Mucosa of descending colon (tissue), 3 donors: ENCODE measurements around the gene AGFG2. TPM values are rescaled to one million over a fixed set of nuclear protein-coding genes. Genes with fewer than 3 reads are reported as not detected.

Experiments used
- ATAC-seq: fragments of 200-7000 bp; cut with Tn5 transposase; one replicate; pipeline ENCODE4 v1.9.1; 2020; ENCODE audit warnings: mild to moderate bottlenecking, moderate library complexity
- DNase-seq, 3 donors: peaks; one replicate each; pipeline ENCODE4 v3.0.0-alpha.2; 2020
- H3K36me3 ChIP-seq: fragments of 200-600 bp; one replicate; pipeline ENCODE4 v1.8.0; 2021; ENCODE audit warnings: low read depth, mild to moderate bottlenecking
- H3K4me1 ChIP-seq: fragments of 200-600 bp; one replicate; pipeline ENCODE4 v1.8.0; 2021; ENCODE audit warnings: low read depth, mild to moderate bottlenecking
- H3K4me3 ChIP-seq: fragments of 200-600 bp; one replicate; pipeline ENCODE4 v1.8.0; 2021; ENCODE audit warnings: mild to moderate bottlenecking
- H3K9me3 ChIP-seq: fragments of 200-600 bp; one replicate; pipeline ENCODE4 v1.8.0; 2021; ENCODE audit warnings: mild to moderate bottlenecking
- intact Hi-C, 2 donors: fragments of 100-400 bp; cut with DNase I in 1 of 2; cut with micrococcal nuclease in 1 of 2; formaldehyde crosslinking; loops; one replicate each; pipeline versions ENCODE4 v1.11.0 to v1.11.1; 2022; cut with DNase I, micrococcal nuclease
- total RNA-seq, 3 donors: library from RNA; stranded (reverse); fragmentation: NEBNext Ultra II Directional in 2 of 3; extraction: Animal tissue kit (Norgen Biotek cat#: 25700) in 2 of 3; gene quantifications; one replicate each; pipeline versions ENCODE4 v1.2.1 to v1.2.4, GENCODE V29; 2021 to 2023
- TF ChIP-seq, protein P1 (sequence below): fragments of 200-600 bp; IDR thresholded peaks from one replicate; pipeline ENCODE4 v1.8.0; 2022; ENCODE audit warnings: antibody characterized with exemption, mild to moderate bottlenecking
- donor health status: DM: no; HTN: no; CAD: no; lungs with moderate emphysema.
- donor health status: DM: no; HTN: no; CAD: no.
- donor health status: DM: no; HTN: yes; CAD: no.

AGFG2 gene
- total RNA-seq, 3 donors from 2014 or later, result 56.5 to 113 (median 58.1) TPM

DNA sequence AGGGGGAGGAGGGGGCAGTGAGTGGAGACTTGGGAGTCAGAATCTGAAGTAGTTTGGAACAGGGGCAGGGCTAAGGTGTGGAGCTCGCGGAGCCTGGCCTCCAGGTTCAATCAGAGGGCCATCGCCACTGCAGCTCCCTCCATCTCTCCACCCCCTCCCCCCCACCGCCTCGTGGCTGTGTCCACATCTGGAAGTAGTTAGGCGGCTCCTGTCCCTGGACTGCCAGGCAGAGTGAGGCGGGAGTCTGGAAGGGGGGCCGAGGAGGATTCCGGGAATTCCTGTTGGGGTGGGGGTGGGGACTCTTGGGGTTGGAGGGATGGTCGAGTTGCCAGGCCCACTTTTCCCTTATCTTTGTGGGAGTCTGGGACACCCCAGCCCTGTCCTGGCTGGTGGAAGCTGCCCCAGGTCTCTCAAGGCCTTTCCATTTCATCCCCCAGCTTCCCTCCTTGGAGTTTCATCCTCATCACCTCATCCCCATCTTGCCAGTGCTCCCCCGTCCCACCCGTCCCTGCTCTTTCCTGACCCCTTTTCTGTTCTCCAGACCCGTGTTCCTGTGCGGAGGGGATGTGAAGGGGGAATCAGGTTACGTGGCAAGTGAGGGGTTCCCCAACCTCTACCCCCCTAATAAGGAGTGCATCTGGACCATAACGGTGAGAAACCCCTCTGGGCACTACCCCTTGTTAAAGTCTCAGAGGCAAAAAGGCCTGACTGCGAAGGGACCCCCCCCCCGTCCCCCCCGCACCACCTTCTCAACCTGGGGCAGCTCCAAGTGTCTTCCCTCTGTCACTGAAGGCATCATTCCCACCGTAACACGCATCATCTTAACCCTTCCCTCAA, 64.1 kb downstream of the AGFG2 start:
- peaks cover 19% of the 10 kb centered on the region for H3K4me1 ChIP-seq
- H3K4me3 ChIP-seq, result no peak overlapping the region
- peak in 2 of 3 donors; percentile 62 to 78 for DNase-seq
- TF ChIP-seq, protein P1, sequence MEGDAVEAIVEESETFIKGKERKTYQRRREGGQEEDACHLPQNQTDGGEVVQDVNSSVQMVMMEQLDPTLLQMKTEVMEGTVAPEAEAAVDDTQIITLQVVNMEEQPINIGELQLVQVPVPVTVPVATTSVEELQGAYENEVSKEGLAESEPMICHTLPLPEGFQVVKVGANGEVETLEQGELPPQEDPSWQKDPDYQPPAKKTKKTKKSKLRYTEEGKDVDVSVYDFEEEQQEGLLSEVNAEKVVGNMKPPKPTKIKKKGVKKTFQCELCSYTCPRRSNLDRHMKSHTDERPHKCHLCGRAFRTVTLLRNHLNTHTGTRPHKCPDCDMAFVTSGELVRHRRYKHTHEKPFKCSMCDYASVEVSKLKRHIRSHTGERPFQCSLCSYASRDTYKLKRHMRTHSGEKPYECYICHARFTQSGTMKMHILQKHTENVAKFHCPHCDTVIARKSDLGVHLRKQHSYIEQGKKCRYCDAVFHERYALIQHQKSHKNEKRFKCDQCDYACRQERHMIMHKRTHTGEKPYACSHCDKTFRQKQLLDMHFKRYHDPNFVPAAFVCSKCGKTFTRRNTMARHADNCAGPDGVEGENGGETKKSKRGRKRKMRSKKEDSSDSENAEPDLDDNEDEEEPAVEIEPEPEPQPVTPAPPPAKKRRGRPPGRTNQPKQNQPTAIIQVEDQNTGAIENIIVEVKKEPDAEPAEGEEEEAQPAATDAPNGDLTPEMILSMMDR, result no peak
- no peaks in the 10 kb centered on the region for H3K36me3 ChIP-seq
- intact Hi-C loops, result no loop called here
- no peak for ATAC-seq
- H3K9me3 ChIP-seq, result no peaks in the 10 kb centered on the region

DNA sequence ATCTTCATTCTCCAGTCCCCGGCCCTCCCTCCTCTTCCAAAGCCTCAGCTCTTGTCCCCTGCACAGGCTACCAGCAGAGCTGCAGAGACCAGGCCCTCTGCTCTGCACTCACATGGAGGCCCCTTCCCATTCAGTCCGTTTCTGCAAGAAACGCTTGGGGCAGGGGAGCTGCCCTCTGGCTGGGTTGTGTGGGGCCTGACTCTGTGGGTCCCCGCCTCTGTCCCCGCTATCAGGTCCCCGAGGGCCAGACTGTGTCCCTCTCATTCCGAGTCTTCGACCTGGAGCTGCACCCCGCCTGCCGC, 64.7 kb downstream of the AGFG2 start:
- peaks cover 19% of the 10 kb centered on the region for H3K4me1 ChIP-seq
- DNase-seq (no peak), ATAC-seq (no peak)
- no peaks in the 10 kb centered on the region for H3K9me3 ChIP-seq
- H3K36me3 ChIP-seq, result no peaks in the 10 kb centered on the region
- TF ChIP-seq, protein P1, result no peak
- intact Hi-C loops, result no loop called here
- H3K4me3 ChIP-seq, result peak overlapping the region; percentile 32

DNA sequence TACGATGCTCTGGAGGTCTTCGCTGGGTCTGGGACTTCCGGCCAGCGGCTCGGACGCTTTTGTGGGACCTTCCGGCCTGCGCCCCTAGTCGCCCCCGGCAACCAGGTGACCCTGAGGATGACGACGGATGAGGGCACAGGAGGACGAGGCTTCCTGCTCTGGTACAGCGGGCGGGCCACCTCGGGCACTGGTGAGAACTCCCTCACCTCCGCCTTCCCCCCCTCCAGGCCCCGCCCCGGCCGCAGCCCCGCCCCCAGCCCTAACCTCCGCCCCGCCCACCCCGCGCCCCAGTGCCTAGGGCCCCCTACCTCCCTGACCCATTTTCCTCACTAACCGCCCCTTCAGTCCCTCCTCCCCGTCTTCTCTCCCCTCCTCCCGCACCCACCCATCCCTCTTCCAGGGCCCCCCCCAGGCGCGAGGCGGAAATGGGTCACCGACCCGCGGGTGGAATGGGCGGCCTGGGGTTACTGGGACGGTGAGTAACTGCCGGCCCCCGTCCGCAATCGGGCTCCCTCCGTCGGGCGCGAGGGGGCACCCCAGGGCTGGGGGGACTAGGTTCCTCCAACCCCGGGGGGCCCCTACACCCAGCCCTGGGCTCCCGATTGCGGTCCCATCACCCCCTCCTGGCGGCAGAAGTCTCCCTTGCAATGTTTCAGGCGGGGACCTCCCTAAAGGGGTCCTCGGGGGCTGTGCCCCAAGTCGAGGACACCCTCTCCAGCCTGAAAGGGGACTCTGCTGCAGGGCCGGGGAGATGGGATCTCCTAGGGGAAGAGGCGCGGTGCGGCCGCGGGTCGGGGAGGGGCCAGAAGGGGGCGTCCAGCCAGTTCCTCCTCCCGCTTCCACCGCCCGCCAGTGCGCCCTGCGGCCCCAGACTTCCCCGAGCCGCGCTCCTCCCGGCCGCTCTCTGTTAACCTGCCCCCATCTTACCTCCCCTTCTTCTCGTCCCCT, 65.3 kb downstream of the AGFG2 start:
- DNase-seq (peak; percentile 75 to 92 (median 84)), ATAC-seq (peak; percentile 81)
- H3K4me3 ChIP-seq, result peak overlapping the region; percentile 32
- H3K9me3 ChIP-seq, result no peaks in the 10 kb centered on the region
- TF ChIP-seq, protein P1, result peak; percentile 30
- peaks cover 19% of the 10 kb centered on the region for H3K4me1 ChIP-seq
- H3K36me3 ChIP-seq, result no peaks in the 10 kb centered on the region
- intact Hi-C loops, result no loop called here

DNA sequence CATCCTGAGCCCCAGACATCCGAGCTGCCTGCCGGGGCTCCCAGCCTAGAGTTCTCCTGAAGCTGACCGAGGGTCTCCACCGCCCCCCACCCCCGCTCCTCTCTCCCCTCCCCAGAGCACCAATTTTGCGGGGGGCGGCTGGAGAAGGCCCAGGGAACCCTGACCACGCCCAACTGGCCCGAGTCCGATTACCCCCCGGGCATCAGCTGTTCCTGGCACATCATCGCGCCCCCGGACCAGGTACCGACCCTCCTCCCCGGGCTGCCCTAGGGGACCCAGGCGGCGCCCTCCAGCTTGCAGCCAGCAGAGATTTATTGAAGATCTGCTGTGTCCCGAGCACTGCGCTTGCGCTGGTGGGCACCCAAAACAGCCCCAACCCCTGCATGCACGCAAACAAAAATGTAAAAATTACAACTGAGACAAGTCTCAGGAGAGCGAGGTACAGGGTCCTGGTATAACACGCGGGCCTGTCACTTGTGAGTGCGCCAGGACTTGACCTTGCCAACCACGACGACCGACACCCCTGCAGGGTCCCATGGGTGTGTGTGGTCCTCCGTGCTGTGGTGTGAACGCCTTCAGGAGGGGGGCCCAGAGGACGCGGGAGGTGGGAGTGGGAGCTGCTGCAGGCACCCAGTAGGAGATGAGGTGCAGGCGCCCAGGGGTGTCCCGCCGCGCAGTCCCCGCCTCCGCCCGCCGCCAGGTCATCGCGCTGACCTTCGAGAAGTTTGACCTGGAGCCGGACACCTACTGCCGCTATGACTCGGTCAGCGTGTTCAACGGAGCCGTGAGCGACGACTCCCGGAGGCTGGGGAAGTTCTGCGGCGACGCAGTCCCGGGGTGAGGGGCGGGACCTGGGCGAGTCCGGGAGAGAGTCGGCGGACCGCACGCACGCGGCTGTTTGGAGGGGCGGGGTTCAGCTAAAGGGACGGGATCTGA, 66.2 kb downstream of the AGFG2 start:
- peak; percentile 58 to 80 (median 79) for DNase-seq
- TF ChIP-seq, protein P1, result no peak
- no peaks in the 10 kb centered on the region for H3K9me3 ChIP-seq
- intact Hi-C loops, result no loop called here
- no peaks in the 10 kb centered on the region for H3K36me3 ChIP-seq
- H3K4me3 ChIP-seq, result peak overlapping the region; percentile 32
- peak; percentile 39 for ATAC-seq
- peaks cover 19% of the 10 kb centered on the region for H3K4me1 ChIP-seq

DNA sequence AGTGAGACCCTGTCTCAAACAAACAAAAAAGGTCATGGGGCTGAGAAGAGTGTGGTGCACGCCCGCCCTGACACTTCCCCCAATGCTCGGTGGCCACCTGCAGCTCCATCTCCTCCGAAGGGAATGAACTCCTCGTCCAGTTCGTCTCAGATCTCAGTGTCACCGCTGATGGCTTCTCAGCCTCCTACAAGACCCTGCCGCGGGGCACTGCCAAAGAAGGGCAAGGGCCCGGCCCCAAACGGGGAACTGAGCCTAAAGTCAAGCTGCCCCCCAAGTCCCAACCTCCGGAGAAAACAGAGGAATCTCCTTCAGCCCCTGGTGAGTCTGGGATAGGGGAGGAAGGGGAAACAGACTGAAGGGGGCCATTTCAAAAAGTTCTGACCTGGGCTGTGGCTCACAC, 67.3 kb downstream of the AGFG2 start:
- Histone ChIP-seq H3K4me1 (peaks cover 19% of the 10 kb centered on the region), H3K9me3 (no peaks in the 10 kb centered on the region), H3K4me3 (no peak overlapping the region), H3K36me3 (no peaks in the 10 kb centered on the region)
- ATAC-seq (no peak), DNase-seq (no peak)
- TF ChIP-seq, protein P1, result no peak
- intact Hi-C loops, result no loop called here
